SK-N-MC (cell line): Measurements from ENCODE around the gene CNNM2.

Source experiments
- DNase-seq: peaks from one replicate; pipeline ENCODE4 v3.0.0-alpha.2; 2011; ENCODE audit warnings: low read depth, low spot score
- H3K27ac ChIP-seq: fragments of 200-600 bp; sonication (generic); 2 replicates; pipeline ENCODE4 v1.5.1; 2016; ENCODE audit warnings: mixed run types
- H3K36me3 ChIP-seq: fragments of 200-600 bp; sonication (generic); 2 replicates; pipeline ENCODE4 v1.6.1; 2017; ENCODE audit warnings: antibody characterized with exemption, low read length, mixed read lengths; ENCODE audit not compliant: insufficient read depth
- H3K4me3 ChIP-seq: fragments of 200-600 bp; sonication (generic); 2 replicates; pipeline ENCODE4 v1.5.1; 2016
- H3K9ac ChIP-seq: fragments of 200-600 bp; sonication (generic); 2 replicates; pipeline ENCODE4 v1.8.0; 2017; ENCODE audit warnings: mixed run types, mixed read lengths; ENCODE audit not compliant: insufficient read length
- H3K9me3 ChIP-seq: fragments of 200-600 bp; sonication (generic); 2 replicates; pipeline ENCODE4 v1.6.1; 2017; ENCODE audit warnings: low read depth, mild to moderate bottlenecking, antibody characterized with exemption, low read length, moderate library complexity, mixed read lengths
- EZH2 ChIP-seq: fragments of 200-600 bp; sonication (generic); IDR thresholded peaks from one replicate; pipeline ENCODE4 v1.6.1; 2017; ENCODE audit warnings: antibody characterized with exemption
- FOXP2 ChIP-seq: optimal IDR thresholded peaks from 2 replicates; pipeline ENCODE3; 2011; ENCODE audit warnings: mild to moderate bottlenecking, moderate library complexity; ENCODE audit not compliant: insufficient read depth; ENCODE audit errors: extremely low read length, control extremely low read depth
- POLR2AphosphoS5 ChIP-seq: IDR thresholded peaks from 2 replicates; pipeline ENCODE4 v1.6.1; 2012; ENCODE audit warnings: mild to moderate bottlenecking, low read depth, low read length, borderline replicate concordance

CNNM2 gene

DNA sequence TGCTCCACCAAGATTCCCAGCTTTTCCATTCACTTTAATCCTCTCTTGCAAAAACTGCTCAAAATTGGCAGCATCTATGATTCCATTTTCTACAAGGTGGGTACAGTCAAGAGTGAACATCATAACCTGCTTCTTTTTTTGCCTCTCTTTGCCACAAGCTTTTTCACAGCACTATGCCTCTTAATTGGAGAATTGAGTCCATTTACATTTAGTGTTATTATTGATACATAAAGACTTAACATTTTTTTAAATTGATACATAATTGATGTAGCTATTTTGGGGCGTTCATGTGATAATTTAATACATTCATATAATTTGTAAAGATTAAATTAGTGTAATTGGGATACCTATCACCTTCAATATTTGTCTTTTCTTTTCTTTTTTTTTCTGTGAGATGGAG lies 30.0 kb upstream of the CNNM2 start:
- Histone ChIP-seq H3K27ac (no peak overlapping the region), H3K4me3 (no peak overlapping the region), H3K9me3 (no peaks in the 10 kb centered on the region), H3K36me3 (no peaks in the 10 kb centered on the region; the same call in 1 of the 2 replicates), H3K9ac (no peak overlapping the region)
- TF ChIP-seq POLR2AphosphoS5 (no peak), EZH2 (no peak), FOXP2 (no peak)
- DNase-seq = no peak

DNA sequence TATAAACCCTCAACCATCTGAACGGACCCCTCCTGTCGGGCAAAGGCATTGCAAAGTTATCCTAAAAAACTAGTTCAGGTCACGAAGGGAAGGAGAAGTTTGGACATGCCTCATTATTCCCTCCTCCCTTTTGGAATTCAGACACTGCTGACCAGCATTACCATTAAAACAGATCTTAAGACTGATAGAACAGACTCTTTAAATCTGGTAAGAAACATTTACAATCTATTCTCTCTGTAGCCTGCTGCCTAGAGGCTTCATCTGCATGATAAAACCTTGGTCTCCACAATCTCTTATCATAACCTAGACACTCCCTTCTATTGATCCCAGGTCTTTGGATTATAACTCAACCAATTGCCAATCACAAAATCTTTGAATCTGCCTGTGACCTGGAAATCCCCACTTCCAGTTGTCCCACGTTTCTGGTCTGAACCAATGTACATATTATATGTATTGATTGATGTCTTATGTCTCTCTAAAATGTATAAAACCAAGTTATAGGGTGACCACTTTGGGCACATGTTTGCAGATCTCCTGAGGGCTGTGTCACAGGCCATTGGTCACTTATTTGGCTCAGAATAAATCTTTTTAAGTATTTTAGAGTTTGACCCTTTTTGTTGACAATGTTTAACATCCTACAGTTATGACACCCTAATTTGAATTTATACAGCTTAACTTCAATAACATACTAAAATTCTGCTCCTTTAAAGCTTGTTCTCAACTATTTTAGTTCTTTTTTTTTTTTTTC lies 23.5 kb upstream of the CNNM2 start:
- no peak for DNase-seq
- no peaks in the 10 kb centered on the region for H3K9me3 ChIP-seq
- TF ChIP-seq POLR2AphosphoS5 (no peak), EZH2 (no peak), FOXP2 (no peak)
- H3K9ac ChIP-seq = no peak overlapping the region
- H3K36me3 ChIP-seq = no peaks in the 10 kb centered on the region
- no peak overlapping the region for H3K27ac ChIP-seq
- H3K4me3 ChIP-seq = no peak overlapping the region

DNA sequence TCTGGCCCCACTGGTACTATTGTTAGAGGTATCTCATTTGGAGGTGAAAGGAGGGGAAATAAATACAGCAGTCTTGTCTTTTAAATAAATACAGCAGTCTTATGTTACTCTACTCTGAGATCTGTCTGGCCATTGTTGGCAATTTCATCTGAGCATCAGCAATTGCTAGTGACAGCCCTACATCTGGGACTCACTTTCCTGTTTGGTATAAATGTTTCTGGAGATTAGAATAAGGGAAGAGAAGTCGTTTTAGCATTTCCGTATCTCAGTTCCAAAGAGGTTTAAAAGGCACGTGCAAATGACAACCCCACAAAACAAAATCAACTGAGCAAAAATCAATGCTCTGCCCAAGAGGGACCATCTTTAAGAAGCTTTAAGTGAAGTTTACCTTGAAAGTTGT lies 18.1 kb upstream of the CNNM2 start:
- TF ChIP-seq FOXP2 (no peak), EZH2 (no peak), POLR2AphosphoS5 (no peak)
- no peak for DNase-seq
- Histone ChIP-seq H3K9me3 (no peaks in the 10 kb centered on the region), H3K9ac (no peak overlapping the region), H3K36me3 (no peaks in the 10 kb centered on the region), H3K4me3 (no peak overlapping the region), H3K27ac (no peak overlapping the region)

DNA sequence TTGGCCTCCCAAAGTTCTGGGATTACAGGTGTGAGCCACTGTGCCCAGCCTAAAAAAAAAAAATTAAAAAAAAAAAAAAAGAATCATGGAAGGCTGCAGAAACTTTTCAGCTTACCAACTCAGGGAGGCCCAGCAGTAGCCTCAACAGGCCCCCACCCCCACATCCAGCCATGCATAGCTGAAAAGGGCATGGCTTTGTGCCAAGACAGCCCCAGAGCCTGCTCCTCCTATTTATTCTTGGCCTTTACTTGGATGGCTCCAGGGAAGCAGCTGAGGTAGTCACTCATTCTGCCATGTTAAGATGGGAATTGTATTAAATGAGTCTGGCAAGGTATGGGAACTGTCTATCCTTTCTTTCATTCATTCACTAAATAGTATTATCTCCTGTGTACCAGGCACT lies 13.7 kb upstream of the CNNM2 start:
- Histone ChIP-seq H3K36me3 (no peaks in the 10 kb centered on the region), H3K9me3 (no peaks in the 10 kb centered on the region), H3K4me3 (no peak overlapping the region), H3K9ac (no peak overlapping the region), H3K27ac (no peak overlapping the region)
- TF ChIP-seq EZH2 (no peak), POLR2AphosphoS5 (no peak), FOXP2 (no peak)
- no peak for DNase-seq

DNA sequence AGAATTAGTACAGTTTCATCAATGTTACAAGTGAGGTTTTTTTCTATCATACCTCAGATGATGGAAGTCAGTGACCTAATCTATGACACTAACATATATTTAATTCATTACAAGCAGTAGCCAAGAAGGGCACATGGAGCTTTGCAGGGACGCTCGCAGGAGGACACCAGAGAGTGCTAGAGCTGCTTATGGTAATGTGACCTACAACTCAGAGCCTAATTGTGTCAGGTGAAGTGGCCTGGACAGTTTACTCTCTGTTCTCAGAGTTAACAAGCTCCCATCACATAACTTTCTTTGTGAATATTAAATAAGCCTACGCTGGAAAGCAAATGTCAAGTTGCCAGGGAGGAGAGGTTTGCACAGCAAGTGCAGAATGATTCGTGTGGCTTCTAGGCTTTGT lies 11.6 kb upstream of the CNNM2 start:
- Histone ChIP-seq H3K27ac (no peak overlapping the region), H3K4me3 (no peak overlapping the region), H3K9ac (no peak overlapping the region), H3K36me3 (no peaks in the 10 kb centered on the region), H3K9me3 (no peaks in the 10 kb centered on the region)
- TF ChIP-seq EZH2 (no peak), FOXP2 (no peak), POLR2AphosphoS5 (no peak)
- no peak for DNase-seq

DNA sequence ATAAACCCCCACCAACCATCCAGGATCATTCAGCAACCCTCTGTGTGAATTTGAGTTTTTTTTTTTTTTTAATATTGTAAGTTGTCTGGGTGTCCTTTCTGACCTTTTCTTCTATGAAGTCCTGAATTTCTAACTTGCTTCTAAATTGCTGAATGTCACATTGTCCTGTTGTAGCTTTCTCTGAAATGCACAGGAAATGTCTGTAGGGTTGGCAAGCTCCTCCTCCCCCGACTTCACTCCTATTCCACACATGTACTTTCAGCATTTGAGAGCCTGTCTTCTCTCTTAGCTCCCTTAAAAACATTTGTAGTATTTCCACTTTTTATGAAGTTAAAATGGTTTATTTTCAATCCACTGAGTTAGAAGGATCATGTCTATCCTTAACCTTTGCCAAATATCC lies 3.3 kb upstream of the CNNM2 start:
- no peak overlapping the region for H3K9ac ChIP-seq
- H3K27ac ChIP-seq = no peak overlapping the region

DNA sequence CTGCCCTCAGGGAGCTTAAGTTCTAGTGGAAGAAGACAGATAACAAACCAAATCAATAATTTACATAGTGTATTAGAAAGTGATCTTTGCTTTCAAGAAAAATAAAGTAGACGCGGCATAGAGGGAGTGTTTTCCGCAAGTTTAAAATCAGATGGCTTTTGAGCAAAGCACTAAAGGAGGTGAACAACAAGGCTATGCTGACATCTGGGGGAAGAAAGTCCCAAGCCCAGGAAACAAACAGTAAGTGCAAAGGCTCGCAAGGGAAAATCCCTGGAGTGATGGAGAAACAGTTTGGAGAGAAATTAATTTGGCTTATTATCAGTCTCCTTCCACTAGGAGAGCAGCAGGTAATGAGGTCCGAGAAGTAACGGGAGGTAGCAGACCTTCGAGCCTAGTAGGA lies 1.9 kb upstream of the CNNM2 start:
- Histone ChIP-seq H3K27ac (no peak overlapping the region), H3K9ac (no peak overlapping the region), H3K4me3 (no peak overlapping the region), H3K9me3 (no peaks in the 10 kb centered on the region), H3K36me3 (no peaks in the 10 kb centered on the region)
- DNase-seq = no peak
- TF ChIP-seq EZH2 (no peak), POLR2AphosphoS5 (no peak), FOXP2 (no peak)

More for the DNA sequence above, 3.3 kb upstream of the CNNM2 start:
- TF ChIP-seq POLR2AphosphoS5 (no peak), EZH2 (no peak), FOXP2 (no peak)
- H3K36me3 ChIP-seq = no peaks in the 10 kb centered on the region
- H3K9me3 ChIP-seq = no peaks in the 10 kb centered on the region
- no peak overlapping the region for H3K4me3 ChIP-seq
- DNase-seq = no peak

DNA sequence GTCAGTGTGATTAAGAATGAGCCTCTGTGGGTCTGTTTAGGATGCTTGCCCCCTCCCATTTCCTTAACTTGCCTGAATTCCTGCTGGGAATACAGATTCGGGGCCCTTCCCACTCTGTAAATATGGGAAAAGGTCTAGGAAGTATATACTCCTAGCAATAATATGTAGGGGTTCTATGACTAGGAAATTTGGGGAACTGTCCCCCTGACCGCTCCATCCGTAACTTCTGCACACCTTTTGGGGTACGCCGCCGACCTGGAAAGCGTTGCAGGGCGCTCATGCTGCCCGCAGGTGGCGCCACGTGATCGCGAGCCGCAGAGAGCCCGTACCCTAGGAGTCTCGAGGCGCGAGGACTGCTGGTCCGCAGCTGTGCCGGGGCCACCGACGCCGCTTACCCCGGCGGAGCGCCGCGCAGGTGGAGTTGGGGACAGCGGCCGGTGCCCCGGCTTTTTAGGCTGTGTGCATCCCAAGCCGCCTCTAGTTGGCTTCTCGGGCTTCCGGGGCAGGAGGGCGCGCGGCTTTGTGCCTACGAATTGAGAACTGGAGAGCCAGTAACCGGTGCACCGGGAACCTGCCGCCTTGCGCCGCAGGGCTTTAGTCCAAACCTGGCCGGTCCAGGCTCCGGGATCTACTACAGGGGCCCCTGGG lies 656 bp upstream of the CNNM2 start:
- Histone ChIP-seq H3K36me3 (no peaks in the 10 kb centered on the region), H3K27ac (no peak overlapping the region), H3K4me3 (peak overlapping the region; percentile 81), H3K9me3 (no peaks in the 10 kb centered on the region), H3K9ac (no peak overlapping the region)
- DNase-seq = no peak
- TF ChIP-seq FOXP2 (no peak), POLR2AphosphoS5 (no peak), EZH2 (no peak)

DNA sequence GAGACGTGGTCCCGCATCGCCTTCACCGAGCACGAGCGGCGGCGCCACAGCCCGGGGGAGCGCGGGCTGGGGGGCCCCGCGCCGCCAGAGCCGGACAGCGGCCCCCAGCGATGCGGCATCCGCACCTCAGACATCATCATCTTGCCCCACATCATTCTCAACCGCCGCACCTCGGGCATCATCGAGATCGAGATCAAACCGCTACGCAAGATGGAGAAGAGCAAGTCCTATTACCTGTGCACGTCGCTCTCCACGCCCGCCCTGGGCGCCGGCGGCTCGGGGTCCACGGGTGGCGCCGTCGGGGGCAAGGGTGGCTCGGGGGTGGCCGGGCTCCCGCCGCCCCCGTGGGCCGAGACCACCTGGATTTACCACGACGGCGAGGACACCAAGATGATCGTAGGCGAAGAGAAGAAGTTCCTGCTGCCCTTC lies 737 bp downstream of the CNNM2 start:
- Histone ChIP-seq H3K4me3 (peak overlapping the region; percentile 89), H3K9ac (peak overlapping the region; percentile 68), H3K27ac (no peak overlapping the region), H3K9me3 (no peaks in the 10 kb centered on the region), H3K36me3 (no peaks in the 10 kb centered on the region)
- no peak for DNase-seq
- TF ChIP-seq FOXP2 = no peak
- TF ChIP-seq EZH2 = no peak
- no peak for TF ChIP-seq POLR2AphosphoS5
